ENCODE results near the gene ATXN7L1.

- TF ChIP-seq, protein P1, sequence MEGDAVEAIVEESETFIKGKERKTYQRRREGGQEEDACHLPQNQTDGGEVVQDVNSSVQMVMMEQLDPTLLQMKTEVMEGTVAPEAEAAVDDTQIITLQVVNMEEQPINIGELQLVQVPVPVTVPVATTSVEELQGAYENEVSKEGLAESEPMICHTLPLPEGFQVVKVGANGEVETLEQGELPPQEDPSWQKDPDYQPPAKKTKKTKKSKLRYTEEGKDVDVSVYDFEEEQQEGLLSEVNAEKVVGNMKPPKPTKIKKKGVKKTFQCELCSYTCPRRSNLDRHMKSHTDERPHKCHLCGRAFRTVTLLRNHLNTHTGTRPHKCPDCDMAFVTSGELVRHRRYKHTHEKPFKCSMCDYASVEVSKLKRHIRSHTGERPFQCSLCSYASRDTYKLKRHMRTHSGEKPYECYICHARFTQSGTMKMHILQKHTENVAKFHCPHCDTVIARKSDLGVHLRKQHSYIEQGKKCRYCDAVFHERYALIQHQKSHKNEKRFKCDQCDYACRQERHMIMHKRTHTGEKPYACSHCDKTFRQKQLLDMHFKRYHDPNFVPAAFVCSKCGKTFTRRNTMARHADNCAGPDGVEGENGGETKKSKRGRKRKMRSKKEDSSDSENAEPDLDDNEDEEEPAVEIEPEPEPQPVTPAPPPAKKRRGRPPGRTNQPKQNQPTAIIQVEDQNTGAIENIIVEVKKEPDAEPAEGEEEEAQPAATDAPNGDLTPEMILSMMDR (IDR thresholded peaks at IDR 0.05; ENCODE audit: low read length): no peak
- TF ChIP-seq EZH2phosphoT487 (IDR thresholded peaks at IDR 0.05; ENCODE audit: low read length) (no peak), EZH2 (optimal IDR thresholded peaks at IDR 0.05; ENCODE audit: low read depth, low read length) (no peak)
These were observed 25.3 kb downstream of the ATXN7L1 start for GRCh38 chr7:105851064-105851463.

Data from MM.1S (cell line).